Transverse colon (tissue), 4 donors: Measurements from ENCODE around the gene GLRA2.

Source experiments
- EP300 ChIP-seq: sonication (generic); formaldehyde crosslinking; IDR thresholded peaks from one replicate; pipeline ENCODE4 v1.6.1; 2017; ENCODE audit warnings: antibody characterized with exemption, low read depth
- POLR2A ChIP-seq: fragments of 450-650 bp; IDR thresholded peaks from one replicate; pipeline ENCODE4 v1.6.1; 2016; ENCODE audit warnings: antibody characterized with exemption, mild to moderate bottlenecking, moderate library complexity
- POLR2AphosphoS5 ChIP-seq, 3 donors: sonication (generic); formaldehyde crosslinking; IDR thresholded peaks; one replicate each; pipeline ENCODE4 v1.6.1; 2016; ENCODE audit warnings: antibody characterized with exemption in 3 of 3
- TF ChIP-seq, protein P1 (sequence below), 5 experiments: fragments of 200-600 bp in 3 of 5; fragments of 450-650 bp in 2 of 5; sonication (generic) in 3 of 5; IDR thresholded peaks; 1 replicate in 2 of 5; 2 replicates in 3 of 5; pipeline ENCODE4 v1.5.1; 2016 to 2017; ENCODE audit warnings: antibody characterized with exemption in 5 of 5, inconsistent platforms in 3 of 5, mild to moderate bottlenecking in 2 of 5, moderate library complexity in 1 of 5

DNA sequence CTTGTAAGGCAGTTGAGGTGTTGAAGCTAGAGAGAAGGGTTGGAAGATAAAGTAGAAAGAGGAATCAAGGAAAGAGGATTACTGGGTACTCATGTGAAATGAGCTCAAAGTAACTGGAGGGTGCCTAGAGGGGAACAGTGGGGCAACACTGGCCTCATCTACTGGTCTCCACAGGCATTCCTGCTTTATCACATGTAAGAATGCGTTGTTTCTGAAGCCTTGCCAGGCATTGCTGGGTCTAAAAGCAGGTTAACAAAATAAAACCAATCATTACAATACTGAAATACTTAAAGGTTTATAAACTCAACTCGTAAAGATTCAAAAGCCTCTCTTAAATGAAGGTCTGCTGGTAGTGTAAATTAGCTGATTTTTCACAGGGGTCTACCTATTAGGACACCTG lies 247.6 kb downstream of the GLRA2 start:
- TF ChIP-seq POLR2A = no peak
- TF ChIP-seq, protein P1, sequence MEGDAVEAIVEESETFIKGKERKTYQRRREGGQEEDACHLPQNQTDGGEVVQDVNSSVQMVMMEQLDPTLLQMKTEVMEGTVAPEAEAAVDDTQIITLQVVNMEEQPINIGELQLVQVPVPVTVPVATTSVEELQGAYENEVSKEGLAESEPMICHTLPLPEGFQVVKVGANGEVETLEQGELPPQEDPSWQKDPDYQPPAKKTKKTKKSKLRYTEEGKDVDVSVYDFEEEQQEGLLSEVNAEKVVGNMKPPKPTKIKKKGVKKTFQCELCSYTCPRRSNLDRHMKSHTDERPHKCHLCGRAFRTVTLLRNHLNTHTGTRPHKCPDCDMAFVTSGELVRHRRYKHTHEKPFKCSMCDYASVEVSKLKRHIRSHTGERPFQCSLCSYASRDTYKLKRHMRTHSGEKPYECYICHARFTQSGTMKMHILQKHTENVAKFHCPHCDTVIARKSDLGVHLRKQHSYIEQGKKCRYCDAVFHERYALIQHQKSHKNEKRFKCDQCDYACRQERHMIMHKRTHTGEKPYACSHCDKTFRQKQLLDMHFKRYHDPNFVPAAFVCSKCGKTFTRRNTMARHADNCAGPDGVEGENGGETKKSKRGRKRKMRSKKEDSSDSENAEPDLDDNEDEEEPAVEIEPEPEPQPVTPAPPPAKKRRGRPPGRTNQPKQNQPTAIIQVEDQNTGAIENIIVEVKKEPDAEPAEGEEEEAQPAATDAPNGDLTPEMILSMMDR (IDR thresholded peaks at IDR 0.05) = no peak
- TF ChIP-seq POLR2AphosphoS5 (IDR thresholded peaks at IDR 0.05) = no peak
- TF ChIP-seq EP300 = no peak
